ENCODE measurements around the gene CHRNA4. TPM values are rescaled to one million over a fixed set of nuclear protein-coding genes. Genes with fewer than 3 reads are reported as not detected.

The CHRNA4 gene
- total RNA-seq, 1 donor: not detected

DNA sequence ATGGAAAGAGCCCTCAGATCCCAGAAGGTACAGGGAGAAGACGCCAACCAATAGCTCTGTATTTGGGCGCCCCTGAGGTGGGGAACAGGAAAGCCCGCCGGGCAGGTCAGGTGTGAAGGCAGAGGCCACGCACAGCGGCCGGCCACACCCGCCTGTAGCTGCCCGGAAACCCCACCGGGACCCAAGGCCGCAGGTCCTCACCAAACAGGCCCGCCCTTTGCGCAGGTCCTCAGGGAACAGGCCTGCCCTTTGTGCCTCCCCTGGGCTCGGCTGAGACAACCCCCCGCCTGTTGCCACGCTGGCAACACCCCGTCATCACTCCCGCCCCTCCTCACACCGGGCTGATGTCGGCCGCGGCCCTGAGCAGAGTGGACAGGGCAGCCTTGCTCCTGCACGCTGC lies 44.9 kb upstream of the CHRNA4 start:
- TF ChIP-seq CTCF (IDR thresholded peaks at IDR 0.05; ENCODE audit: insufficient read depth, low read length): no peak
- no peak overlapping the region for H3K4me3 ChIP-seq (ENCODE audit: low read depth, low read length)
- DNase-seq (ENCODE audit: low read depth): no peak

GRCh38 chr20:63405102-63405730 lies 44.1 kb upstream of the CHRNA4 start:
- no peak for DNase-seq (ENCODE audit: low read depth)
- H3K4me3 ChIP-seq (ENCODE audit: low read depth, low read length): no peak overlapping the region
- TF ChIP-seq CTCF (IDR thresholded peaks at IDR 0.05; ENCODE audit: insufficient read depth, low read length): no peak

- H3K4me3 ChIP-seq (ENCODE audit: low read depth, low read length): no peak overlapping the region
- TF ChIP-seq CTCF (IDR thresholded peaks at IDR 0.05; ENCODE audit: insufficient read depth, low read length): no peak
- no peak for DNase-seq (ENCODE audit: low read depth)
Measured at GRCh38 chr20:63404129-63405085, 43.3 kb upstream of the CHRNA4 start.

- TF ChIP-seq CTCF (IDR thresholded peaks at IDR 0.05; ENCODE audit: insufficient read depth, low read length): no peak
- H3K4me3 ChIP-seq (ENCODE audit: low read depth, low read length): no peak overlapping the region
- DNase-seq (ENCODE audit: low read depth): no peak
Measured at GRCh38 chr20:63403403-63404105, 42.4 kb upstream of the CHRNA4 start.

- H3K4me3 ChIP-seq (ENCODE audit: low read depth, low read length): no peak overlapping the region
- no peak for DNase-seq (ENCODE audit: low read depth)
- no peak for TF ChIP-seq CTCF (IDR thresholded peaks at IDR 0.05; ENCODE audit: insufficient read depth, low read length)
Measured at GRCh38 chr20:63402860-63403220, 41.7 kb upstream of the CHRNA4 start.

DNA sequence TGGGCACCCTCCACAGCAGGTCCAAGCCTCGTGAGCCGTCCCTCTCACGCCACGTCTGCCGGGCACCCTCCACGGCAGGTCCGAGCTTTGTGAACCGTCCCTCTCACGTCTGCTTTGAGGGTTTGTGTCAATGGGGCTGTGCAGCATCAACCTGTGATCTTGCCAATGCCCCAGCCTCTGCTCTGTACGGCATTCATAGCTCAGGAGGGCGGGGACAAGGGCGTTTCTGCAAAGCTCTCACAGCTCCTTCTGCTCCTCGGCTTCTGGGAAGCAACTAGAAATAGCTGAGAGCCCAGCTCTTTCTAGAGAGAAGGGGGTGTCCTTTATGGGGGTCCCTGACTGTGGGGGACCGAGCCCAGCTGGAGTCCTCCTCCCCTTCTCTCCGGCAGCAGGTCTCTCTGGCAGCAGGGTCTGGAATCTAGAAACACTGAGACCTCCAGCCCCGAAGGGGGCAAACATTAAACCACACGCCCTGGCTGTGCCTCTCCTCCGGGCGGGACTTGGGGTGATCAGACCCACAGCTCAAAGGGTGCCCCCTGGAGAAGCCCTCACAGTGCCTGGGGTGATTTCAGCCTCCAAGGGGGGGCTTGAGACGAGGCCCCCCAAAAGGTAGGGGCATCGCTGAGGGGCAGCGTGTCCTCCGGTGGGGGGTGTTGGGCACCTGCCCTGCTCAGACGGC lies 41.2 kb upstream of the CHRNA4 start:
- no peak for DNase-seq (ENCODE audit: low read depth)
- no peak for TF ChIP-seq CTCF (IDR thresholded peaks at IDR 0.05; ENCODE audit: insufficient read depth, low read length)
- no peak overlapping the region for H3K4me3 ChIP-seq (ENCODE audit: low read depth, low read length)
